IPS-20b (cell line): ENCODE results near the gene OR10T2.
A peak's percentile ranks its signal among the peaks of the same experiment; 100 is the strongest.
"Not testable (repeated sequence)": the region's sequence is repeated elsewhere in the genome, so short reads cannot be mapped to it uniquely, and the experiment has no call there.

Experiments used
- H3K27ac ChIP-seq: one replicate; pipeline ENCODE4 v1.5.1; 2013; ENCODE audit warnings: low read length
- H3K27me3 ChIP-seq: 2 replicates; pipeline ENCODE4 v1.6.1; 2013; ENCODE audit warnings: mild to moderate bottlenecking, low read length, inconsistent platforms; ENCODE audit not compliant: insufficient read depth
- H3K36me3 ChIP-seq: 2 replicates; pipeline ENCODE4 v1.6.1; 2013; ENCODE audit warnings: low read depth, mild to moderate bottlenecking, inconsistent platforms, low read length, moderate library complexity; ENCODE audit not compliant: insufficient read depth
- H3K4me1 ChIP-seq: 2 replicates; pipeline ENCODE4 v1.6.1; 2013; ENCODE audit warnings: mild to moderate bottlenecking, control low read depth, inconsistent platforms, low read length, moderate library complexity; ENCODE audit not compliant: insufficient read depth
- H3K4me3 ChIP-seq: 2 replicates; pipeline ENCODE4 v1.5.1; 2013; ENCODE audit warnings: mild to moderate bottlenecking, low read length, inconsistent platforms
- H3K9ac ChIP-seq: 2 replicates; pipeline ENCODE4 v1.6.1; 2013; ENCODE audit warnings: low read depth, mild to moderate bottlenecking, inconsistent platforms, low read length, moderate library complexity
- H3K9me3 ChIP-seq: 2 replicates; pipeline ENCODE4 v1.6.1; 2013; ENCODE audit warnings: mild to moderate bottlenecking, low read depth, low read length, inconsistent platforms; ENCODE audit not compliant: insufficient read depth

The OR10T2 gene

GRCh38 chr1:158393476-158393875, 5.8 kb downstream of the OR10T2 start:
- no peak overlapping the region for H3K9ac ChIP-seq
- no peak overlapping the region for H3K27ac ChIP-seq
- H3K27me3 ChIP-seq: no peaks in the 10 kb centered on the region
- H3K4me3 ChIP-seq: no peak overlapping the region
- H3K4me1 ChIP-seq: no peaks in the 10 kb centered on the region
- H3K9me3 ChIP-seq: no peaks in the 10 kb centered on the region
- no peaks in the 10 kb centered on the region for H3K36me3 ChIP-seq

- Histone ChIP-seq H3K9ac (no peak overlapping the region), H3K9me3 (no peaks in the 10 kb centered on the region), H3K27ac (no peak overlapping the region), H3K4me3 (no peak overlapping the region), H3K27me3 (no peaks in the 10 kb centered on the region), H3K36me3 (no peaks in the 10 kb centered on the region), H3K4me1 (no peaks in the 10 kb centered on the region)
These were observed 8.2 kb downstream of the OR10T2 start for GRCh38 chr1:158391099-158391498.

GRCh38 chr1:158390331-158390730, 8.9 kb downstream of the OR10T2 start:
- Histone ChIP-seq H3K9me3 (no peaks in the 10 kb centered on the region), H3K27me3 (no peaks in the 10 kb centered on the region), H3K9ac (no peak overlapping the region), H3K27ac (no peak overlapping the region), H3K36me3 (no peaks in the 10 kb centered on the region), H3K4me1 (no peaks in the 10 kb centered on the region), H3K4me3 (no peak overlapping the region)

GRCh38 chr1:158374860-158375259, 24.4 kb downstream of the OR10T2 start:
- H3K4me3 ChIP-seq: no peak overlapping the region
- no peaks in the 10 kb centered on the region for H3K9me3 ChIP-seq
- no peaks in the 10 kb centered on the region for H3K4me1 ChIP-seq
- H3K9ac ChIP-seq: no peak overlapping the region
- H3K36me3 ChIP-seq: no peaks in the 10 kb centered on the region
- H3K27ac ChIP-seq: no peak overlapping the region
- H3K27me3 ChIP-seq: no peaks in the 10 kb centered on the region

GRCh38 chr1:158374101-158374500, 25.2 kb downstream of the OR10T2 start:
- H3K4me3 ChIP-seq, H3K36me3 ChIP-seq, H3K27ac ChIP-seq, H3K9ac ChIP-seq, H3K4me1 ChIP-seq, H3K9me3 ChIP-seq, H3K27me3 ChIP-seq: not testable (repeated sequence)

- Histone ChIP-seq H3K36me3 (no peaks in the 10 kb centered on the region), H3K9ac (no peak overlapping the region), H3K9me3 (no peaks in the 10 kb centered on the region), H3K4me1 (no peaks in the 10 kb centered on the region), H3K27ac (no peak overlapping the region), H3K4me3 (no peak overlapping the region), H3K27me3 (no peaks in the 10 kb centered on the region)
These were observed 27.9 kb downstream of the OR10T2 start for GRCh38 chr1:158371188-158371953.

- Histone ChIP-seq H3K9ac (no peak overlapping the region), H3K36me3 (no peaks in the 10 kb centered on the region), H3K9me3 (no peaks in the 10 kb centered on the region), H3K27ac (no peak overlapping the region), H3K27me3 (no peaks in the 10 kb centered on the region), H3K4me3 (no peak overlapping the region), H3K4me1 (no peaks in the 10 kb centered on the region)
These were observed 32.5 kb downstream of the OR10T2 start for GRCh38 chr1:158366783-158367182.

GRCh38 chr1:158362941-158363340, 36.3 kb downstream of the OR10T2 start:
- Histone ChIP-seq H3K27me3 (no peaks in the 10 kb centered on the region), H3K4me3 (no peak overlapping the region), H3K36me3 (no peaks in the 10 kb centered on the region), H3K27ac (no peak overlapping the region), H3K9me3 (no peaks in the 10 kb centered on the region), H3K9ac (no peak overlapping the region), H3K4me1 (no peaks in the 10 kb centered on the region)

GRCh38 chr1:158362482-158362881, 36.8 kb downstream of the OR10T2 start:
- H3K9me3 ChIP-seq: no peaks in the 10 kb centered on the region
- no peaks in the 10 kb centered on the region for H3K36me3 ChIP-seq
- H3K27ac ChIP-seq: no peak overlapping the region
- no peak overlapping the region for H3K4me3 ChIP-seq
- peaks cover 3% of the 10 kb centered on the region; the same call in 1 of the 2 replicates for H3K4me1 ChIP-seq
- no peak overlapping the region for H3K9ac ChIP-seq
- no peaks in the 10 kb centered on the region for H3K27me3 ChIP-seq

- H3K9ac ChIP-seq: no peak overlapping the region
- H3K9me3 ChIP-seq: no peaks in the 10 kb centered on the region
- peak overlapping the region; percentile 30 for H3K27ac ChIP-seq
- H3K4me3 ChIP-seq: no peak overlapping the region
- no peaks in the 10 kb centered on the region for H3K27me3 ChIP-seq
- H3K4me1 ChIP-seq: peaks cover 8% of the 10 kb centered on the region; the same call in 1 of the 2 replicates
- H3K36me3 ChIP-seq: no peaks in the 10 kb centered on the region
These were observed 41.8 kb downstream of the OR10T2 start for GRCh38 chr1:158357441-158357840.

- Histone ChIP-seq H3K27ac (no peak overlapping the region), H3K27me3 (no peaks in the 10 kb centered on the region), H3K9ac (no peak overlapping the region), H3K4me3 (no peak overlapping the region), H3K36me3 (no peaks in the 10 kb centered on the region), H3K9me3 (no peaks in the 10 kb centered on the region), H3K4me1 (peaks cover 8% of the 10 kb centered on the region; the same call in 1 of the 2 replicates)
These were observed 42.6 kb downstream of the OR10T2 start for GRCh38 chr1:158356616-158357015.

GRCh38 chr1:158355773-158356285, 43.4 kb downstream of the OR10T2 start:
- H3K36me3 ChIP-seq: no peaks in the 10 kb centered on the region
- H3K4me1 ChIP-seq: peaks cover 8% of the 10 kb centered on the region; the same call in 1 of the 2 replicates
- H3K9ac ChIP-seq: no peak overlapping the region

More at GRCh38 chr1:158355773-158356285, 43.4 kb downstream of the OR10T2 start:
- Histone ChIP-seq H3K9me3 (no peaks in the 10 kb centered on the region), H3K27me3 (no peaks in the 10 kb centered on the region), H3K4me3 (no peak overlapping the region), H3K27ac (no peak overlapping the region)
